ENCODE measurements around the gene FES. TPM values are rescaled to one million over a fixed set of nuclear protein-coding genes. Genes with fewer than 3 reads are reported as not detected.
"Not testable (repeated sequence)": the region's sequence is repeated elsewhere in the genome, so short reads cannot be mapped to it uniquely, and the experiment has no call there.

FES gene
- total and polyA plus RNA-seq, 12 donors = 8.6 to 27.7 (median 12.9) TPM

GRCh38 chr15:90840954-90841353 lies 43.4 kb upstream of the FES start:
- Histone ChIP-seq H3K36me3 (no peaks in the 10 kb centered on the region), H3K27ac (no peak overlapping the region), H3K9me3 (no peaks in the 10 kb centered on the region), H3K4me3 (no peak overlapping the region), H3K27me3 (no peaks in the 10 kb centered on the region), H3K4me1 (peaks cover 0 to 67% (median 0%) of the 10 kb centered on the region in 9 donors)
- WGBS, 2 donors = 78 to 80% methylated on average over 8 of the region's 8 CpGs
- ATAC-seq = no peak
- intact Hi-C loops (cut with DNase I) = no loop called here
- no peak for DNase-seq
- TF ChIP-seq CTCF (IDR thresholded peaks at IDR 0.05) = no peak

- H3K36me3 ChIP-seq = no peaks in the 10 kb centered on the region
- WGBS, 2 donors = 83 to 85% methylated on average over 5 of the region's 5 CpGs
- no peak overlapping the region for H3K4me3 ChIP-seq
- intact Hi-C loops (cut with DNase I) = no loop called here
- H3K9me3 ChIP-seq = no peaks in the 10 kb centered on the region
- ATAC-seq (peak in 1 of 8 donors; percentile 38), DNase-seq (no peak)
- no peak for TF ChIP-seq CTCF (IDR thresholded peaks at IDR 0.05)
- no peaks in the 10 kb centered on the region for H3K27me3 ChIP-seq
- peak overlapping the region in 1 of 10 donors; percentile 88 for H3K27ac ChIP-seq
- H3K4me1 ChIP-seq = peaks cover 0 to 34% (median 0%) of the 10 kb centered on the region in 9 donors
Measured at GRCh38 chr15:90844696-90845095, 39.6 kb upstream of the FES start.

- intact Hi-C loops (cut with DNase I) = no loop called here
- H3K9me3 ChIP-seq = no peaks in the 10 kb centered on the region
- DNase-seq (no peak), ATAC-seq (peak in 3 of 8 donors; percentile 51 to 76 (median 55))
- H3K4me1 ChIP-seq = peaks cover 0 to 30% (median 0%) of the 10 kb centered on the region in 9 donors
- no peaks in the 10 kb centered on the region for H3K27me3 ChIP-seq
- 84 to 87% methylated on average over 9 of the region's 9 CpGs for WGBS, 2 donors
- H3K36me3 ChIP-seq = no peaks in the 10 kb centered on the region
- H3K27ac ChIP-seq = peak overlapping the region in 1 of 10 donors; percentile 88
- no peak for TF ChIP-seq CTCF (IDR thresholded peaks at IDR 0.05)
- H3K4me3 ChIP-seq = no peak overlapping the region
Measured at GRCh38 chr15:90845201-90845949, 38.9 kb upstream of the FES start.

- H3K27me3 ChIP-seq; H3K4me3 ChIP-seq; ATAC-seq; H3K27ac ChIP-seq; H3K9me3 ChIP-seq; intact Hi-C loops (cut with DNase I); DNase-seq; H3K36me3 ChIP-seq: not testable (repeated sequence)
- 96 to 100% methylated on average over 1 of the region's 1 CpG for WGBS, 2 donors
- peaks cover 0 to 30% (median 0%) of the 10 kb centered on the region in 9 donors for H3K4me1 ChIP-seq
Measured at GRCh38 chr15:90849424-90849823, 34.9 kb upstream of the FES start.

GRCh38 chr15:90851114-90851513 lies 33.2 kb upstream of the FES start:
- no peak for DNase-seq
- H3K27ac ChIP-seq = no peak overlapping the region
- no peaks in the 10 kb centered on the region for H3K9me3 ChIP-seq
- H3K27me3 ChIP-seq = no peaks in the 10 kb centered on the region
- ATAC-seq = no peak
- H3K4me3 ChIP-seq = no peak overlapping the region
- TF ChIP-seq CTCF (IDR thresholded peaks at IDR 0.05) = no peak
- H3K36me3 ChIP-seq = no peaks in the 10 kb centered on the region
- H3K4me1 ChIP-seq = peaks cover 0 to 17% (median 0%) of the 10 kb centered on the region in 9 donors
- intact Hi-C loops (cut with DNase I) = no loop called here
- WGBS, 2 donors = 80 to 85% methylated on average over 6 of the region's 6 CpGs

All from heart right ventricle (tissue), 16 donors.